OCI-LY7 (cell line): ENCODE results near the gene SEC14L1. TPM values are rescaled to one million over a fixed set of nuclear protein-coding genes. Genes with fewer than 3 reads are reported as not detected.
"Not testable (repeated sequence)": the region's sequence is repeated elsewhere in the genome, so short reads cannot be mapped to it uniquely, and the experiment has no call there.

Experiments
- BruUV-seq: library from RNA; stranded (reverse); fragments of 400-500 nt; replicated peaks from 2 replicates; lab custom pipeline; 2021; lab: Mats Ljungman, UMichigan
- CTCF ChIA-PET: fragments of 300-600 bp; sonication (Branson Sonifier 250); formaldehyde crosslinking; loops from one replicate; lab custom pipeline; 2022; ENCODE audit warnings: antibody characterized with exemption; ENCODE audit not compliant: unreplicated experiment; lab: Charles Lee
- POLR2A ChIA-PET: fragments of 300-600 bp; sonication (Branson Sonifier 250); formaldehyde crosslinking; loops from one replicate; lab custom pipeline; 2022; ENCODE audit warnings: antibody characterized with exemption; lab: Charles Lee
- DNase-seq: peaks from one replicate; pipeline ENCODE4 v3.0.0-alpha.2; 2015; ENCODE audit warnings: low spot score
- H2AFZ ChIP-seq: fragments of 200-600 bp; sonication (generic), shearing (Covaris generic); 2 replicates; pipeline ENCODE4 v1.6.1; 2014; ENCODE audit warnings: mild to moderate bottlenecking, antibody characterized with exemption, low read length, moderate library complexity
- H3K27ac ChIP-seq: fragments of 200-600 bp; sonication (generic); 2 replicates; pipeline ENCODE4 v1.5.1; 2014; ENCODE audit warnings: mixed run types, low read depth, mild to moderate bottlenecking, moderate library complexity, low read length, inconsistent platforms; ENCODE audit not compliant: poor library complexity, severe bottlenecking
- H3K36me3 ChIP-seq: fragments of 200-600 bp; sonication (generic); 2 replicates; pipeline ENCODE4 v1.6.1; 2014; ENCODE audit warnings: mild to moderate bottlenecking, antibody characterized with exemption, low read length, moderate library complexity, mixed read lengths; ENCODE audit not compliant: insufficient read depth
- H3K4me1 ChIP-seq: fragments of 200-600 bp; sonication (generic); 2 replicates; pipeline ENCODE4 v1.5.1; 2014; ENCODE audit warnings: mild to moderate bottlenecking, low read length; ENCODE audit not compliant: insufficient read depth, poor library complexity, severe bottlenecking
- H3K4me2 ChIP-seq: fragments of 200-600 bp; sonication (generic); 2 replicates; pipeline ENCODE4 v1.6.1; 2014; ENCODE audit warnings: mild to moderate bottlenecking, low read length
- H3K4me3 ChIP-seq: fragments of 200-600 bp; sonication (generic); 2 replicates; pipeline ENCODE4 v1.5.1; 2014; ENCODE audit warnings: mild to moderate bottlenecking, low read depth, low read length; ENCODE audit not compliant: poor library complexity, severe bottlenecking
- H3K79me2 ChIP-seq: fragments of 200-600 bp; sonication (generic); 2 replicates; pipeline ENCODE4 v1.6.1; 2016; ENCODE audit warnings: low read depth, mild to moderate bottlenecking, low read length, moderate library complexity, mixed read lengths; ENCODE audit not compliant: insufficient read depth
- H3K9me2 ChIP-seq: fragments of 200-600 bp; sonication (generic); 2 replicates; pipeline ENCODE4 v1.6.1; 2016; ENCODE audit warnings: mild to moderate bottlenecking, low read length, mixed read lengths; ENCODE audit not compliant: insufficient read depth
- H3K9me3 ChIP-seq: fragments of 200-600 bp; sonication (generic); 2 replicates; pipeline ENCODE4 v1.6.1; 2014; ENCODE audit warnings: mild to moderate bottlenecking, mixed run types, low read length, mixed read lengths
- H4K20me1 ChIP-seq: fragments of 200-600 bp; sonication (generic); 2 replicates; pipeline ENCODE4 v1.6.1; 2014; ENCODE audit warnings: mild to moderate bottlenecking, antibody characterized with exemption, low read length, moderate library complexity, mixed read lengths; ENCODE audit not compliant: insufficient read depth
- CTCF ChIP-seq: fragments of 200-600 bp; sonication (generic); conservative IDR thresholded peaks from 2 replicates; pipeline ENCODE4 v1.5.1; 2014; ENCODE audit warnings: mild to moderate bottlenecking, antibody characterized with exemption, low read length, moderate library complexity, mixed read lengths
- EZH2phosphoT487 ChIP-seq: fragments of 200-600 bp; sonication (generic); IDR thresholded peaks from 2 replicates; pipeline ENCODE4 v1.6.1; 2018; ENCODE audit warnings: low read depth, borderline replicate concordance, mild to moderate bottlenecking, mixed run types, antibody characterized with exemption, low read length, moderate library complexity, mixed read lengths
- intact Hi-C: fragments of 100-400 bp; cut with micrococcal nuclease; formaldehyde crosslinking; loops from one replicate; pipeline ENCODE4 v1.10.0; 2022; ENCODE audit not compliant: unreplicated experiment
- total RNA-seq, 2 experiments: library from RNA; depleted of rRNA in 1 of 2; stranded (reverse); fragments of >200 nt in 1 of 2; shearing (Covaris generic) in 1 of 2; gene quantifications; 2 replicates each; pipeline ENCODE4 v1.2.3, GENCODE V29; 2014 to 2022

Gene SEC14L1
- total RNA-seq, 2 experiments from 2014 or later = 137 to 227 TPM

GRCh38 chr17:77109159-77109759, 31.5 kb upstream of the SEC14L1 start:
- peak overlapping the region; percentile 79 for H3K4me2 ChIP-seq
- CTCF ChIA-PET = no interaction called here
- no peaks in the 10 kb centered on the region for H3K9me2 ChIP-seq
- no peaks in the 10 kb centered on the region for H3K79me2 ChIP-seq
- TF ChIP-seq CTCF (no peak), EZH2phosphoT487 (no peak)
- H3K27ac ChIP-seq = no peak overlapping the region
- no peaks in the 10 kb centered on the region for H3K36me3 ChIP-seq
- peak overlapping the region; percentile 27 for H3K4me3 ChIP-seq
- intact Hi-C loops = no loop called here
- BruUV-seq = no TSS peak
- peaks cover 10% of the 10 kb centered on the region; the same call in 1 of the 2 replicates for H4K20me1 ChIP-seq
- H2AFZ ChIP-seq = no peak overlapping the region
- H3K9me3 ChIP-seq = no peaks in the 10 kb centered on the region
- POLR2A ChIA-PET = interaction anchor here (0.6 to 2.6 kb wide), 7 partner anchors 21 to 112 kb away, joined by 3 to 10 read pairs (median 6); no protein-coding TSS in a partner anchor
- H3K4me1 ChIP-seq = peaks cover 38% of the 10 kb centered on the region
- DNase-seq = no peak

GRCh38 chr17:77109764-77110359, 30.9 kb upstream of the SEC14L1 start:
- no peaks in the 10 kb centered on the region for H3K79me2 ChIP-seq
- TF ChIP-seq EZH2phosphoT487 (no peak), CTCF (peak; percentile 49; the same call in 1 of the 2 replicates)
- no peaks in the 10 kb centered on the region for H3K36me3 ChIP-seq
- H3K9me3 ChIP-seq = no peaks in the 10 kb centered on the region
- peak; percentile 85 for DNase-seq
- ChIA-PET CTCF (interaction anchor here (0.9 kb wide), 1 partner anchor 21 kb away, joined by 4 read pairs; no protein-coding TSS in a partner anchor), POLR2A (interaction anchor here (0.8 to 2.6 kb wide), 5 partner anchors 12 to 103 kb away, joined by 3 to 10 read pairs (median 3); no protein-coding TSS in a partner anchor)
- no TSS peak for BruUV-seq
- H2AFZ ChIP-seq = no peak overlapping the region
- intact Hi-C loops = loop anchor here (1.0 kb wide), 2 partner anchors 30 to 102 kb away; partner anchors contain the start of gene SEC14L1
- H3K4me2 ChIP-seq = peak overlapping the region; percentile 79
- peak overlapping the region; percentile 27 for H3K4me3 ChIP-seq
- peaks cover 38% of the 10 kb centered on the region for H3K4me1 ChIP-seq
- H3K27ac ChIP-seq = no peak overlapping the region
- H4K20me1 ChIP-seq = peaks cover 10% of the 10 kb centered on the region; the same call in 1 of the 2 replicates
- H3K9me2 ChIP-seq = no peaks in the 10 kb centered on the region

GRCh38 chr17:77111165-77111933, 29.4 kb upstream of the SEC14L1 start:
- H4K20me1 ChIP-seq, H3K9me2 ChIP-seq, DNase-seq, H3K27ac ChIP-seq, H3K4me3 ChIP-seq, CTCF ChIA-PET, H3K79me2 ChIP-seq, BruUV-seq, H3K9me3 ChIP-seq, intact Hi-C loops, H3K4me2 ChIP-seq, H3K36me3 ChIP-seq, H2AFZ ChIP-seq: not testable (repeated sequence)
- POLR2A ChIA-PET = interaction anchor here (0.7 kb wide), 1 partner anchor 790 kb away, joined by 5 read pairs; no protein-coding TSS in a partner anchor
- peaks cover 37% of the 10 kb centered on the region for H3K4me1 ChIP-seq
